ENCODE measurements around the gene LTF.

GRCh38 chr3:46399557-46399956 is 65.1 kb downstream of the LTF start:
- TF ChIP-seq RAD21 (IDR thresholded peaks at IDR 0.05; ENCODE audit: insufficient read depth, low read depth, low read length) (no peak), TAF1 (IDR thresholded peaks at IDR 0.05; ENCODE audit: borderline replicate concordance, low read depth, low read length) (no peak), CEBPB (IDR thresholded peaks at IDR 0.05; ENCODE audit: borderline replicate concordance in 1 of 2, low read depth in 2 of 2, low read length in 2 of 2) (no peak), POLR2A (IDR thresholded peaks at IDR 0.05; ENCODE audit: low read depth, low read length) (no peak), RFX5 (IDR thresholded peaks at IDR 0.05; ENCODE audit: low read depth, low read length) (no peak)

All from GM12878 (cell line).